ENCODE data around the gene TAS1R1.

- TF ChIP-seq, protein P1, sequence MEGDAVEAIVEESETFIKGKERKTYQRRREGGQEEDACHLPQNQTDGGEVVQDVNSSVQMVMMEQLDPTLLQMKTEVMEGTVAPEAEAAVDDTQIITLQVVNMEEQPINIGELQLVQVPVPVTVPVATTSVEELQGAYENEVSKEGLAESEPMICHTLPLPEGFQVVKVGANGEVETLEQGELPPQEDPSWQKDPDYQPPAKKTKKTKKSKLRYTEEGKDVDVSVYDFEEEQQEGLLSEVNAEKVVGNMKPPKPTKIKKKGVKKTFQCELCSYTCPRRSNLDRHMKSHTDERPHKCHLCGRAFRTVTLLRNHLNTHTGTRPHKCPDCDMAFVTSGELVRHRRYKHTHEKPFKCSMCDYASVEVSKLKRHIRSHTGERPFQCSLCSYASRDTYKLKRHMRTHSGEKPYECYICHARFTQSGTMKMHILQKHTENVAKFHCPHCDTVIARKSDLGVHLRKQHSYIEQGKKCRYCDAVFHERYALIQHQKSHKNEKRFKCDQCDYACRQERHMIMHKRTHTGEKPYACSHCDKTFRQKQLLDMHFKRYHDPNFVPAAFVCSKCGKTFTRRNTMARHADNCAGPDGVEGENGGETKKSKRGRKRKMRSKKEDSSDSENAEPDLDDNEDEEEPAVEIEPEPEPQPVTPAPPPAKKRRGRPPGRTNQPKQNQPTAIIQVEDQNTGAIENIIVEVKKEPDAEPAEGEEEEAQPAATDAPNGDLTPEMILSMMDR (optimal IDR thresholded peaks at IDR 0.05 in 1 of 3, IDR thresholded peaks at IDR 0.05 in 1 of 3, conservative IDR thresholded peaks at IDR 0.05 in 1 of 3; ENCODE audit: extremely low read depth in 1 of 3, insufficient read depth in 2 of 3, low read length in 3 of 3) = no peak
- TF ChIP-seq EZH2 (IDR thresholded peaks at IDR 0.05; ENCODE audit: low read length) = no peak
These were observed 5.2 kb downstream of the TAS1R1 start for GRCh38 chr1:6560267-6560666.
